Measurements from ENCODE around the gene NECTIN1. TPM values are rescaled to one million over a fixed set of nuclear protein-coding genes. Genes with fewer than 3 reads are reported as not detected.

The NECTIN1 gene
- total RNA-seq, 1 donor from 2014 or later, result 58.2 TPM

DNA sequence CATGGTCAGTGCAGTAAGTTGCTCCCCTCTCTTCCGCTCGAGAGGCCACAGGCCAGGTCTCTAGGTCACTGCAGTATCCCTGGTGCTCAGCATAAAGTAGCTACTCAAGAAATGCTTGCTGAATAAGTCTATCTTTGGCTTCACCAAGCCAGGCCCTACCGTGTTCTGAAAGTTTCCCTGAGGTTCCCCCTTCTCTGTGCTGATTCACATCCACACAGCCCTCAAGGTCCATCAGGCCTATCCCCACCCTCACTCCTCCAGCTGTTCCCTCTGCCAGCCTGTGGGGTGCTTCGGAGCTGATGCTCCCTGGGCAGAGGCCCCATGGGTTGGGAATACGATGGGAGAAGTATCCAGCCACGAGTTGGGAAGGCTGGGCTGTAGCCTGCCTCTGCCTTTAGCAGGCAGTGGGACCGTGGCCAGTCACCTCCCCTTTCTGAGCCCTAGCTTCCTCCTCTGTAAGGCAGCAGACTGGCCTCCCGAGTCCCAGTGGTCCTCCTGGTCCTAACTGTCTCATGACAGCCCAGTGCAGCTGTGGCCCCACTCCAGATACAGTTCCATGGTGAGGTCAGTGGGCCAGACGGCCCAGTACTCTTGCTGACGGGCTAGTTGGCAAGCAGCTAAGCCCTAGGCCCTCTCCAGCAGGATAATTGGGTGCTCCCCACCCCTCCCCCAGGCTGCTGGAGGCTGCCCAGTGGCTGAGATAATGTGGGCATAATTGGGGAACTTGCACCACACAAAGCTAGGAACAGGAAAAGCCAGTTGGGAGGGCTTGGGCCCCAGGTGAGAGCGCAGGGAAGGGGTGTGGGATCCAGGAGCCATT, 48.2 kb downstream of the NECTIN1 start:
- TF ChIP-seq POLR2AphosphoS5 (IDR thresholded peaks at IDR 0.05; ENCODE audit: insufficient read depth in 1 of 2, low read depth in 1 of 2), result peak in 1 of 2 donors; percentile 58
- no peak for TF ChIP-seq POLR2A (IDR thresholded peaks at IDR 0.05)
- H3K9me3 ChIP-seq, result no peaks in the 10 kb centered on the region
- no peak overlapping the region for H3K4me3 ChIP-seq
- H3K4me1 ChIP-seq, result peaks cover 53% of the 10 kb centered on the region
- DNase-seq (ENCODE audit: extremely low spot score in 2 of 2), result no peak
- H3K27me3 ChIP-seq, result no peaks in the 10 kb centered on the region
- peak overlapping the region; percentile 55 for H3K27ac ChIP-seq
- peaks cover 0 to 11% of the 10 kb centered on the region in 2 donors for H3K36me3 ChIP-seq
- intact Hi-C loops (cut with DNase I), result no loop called here

DNA sequence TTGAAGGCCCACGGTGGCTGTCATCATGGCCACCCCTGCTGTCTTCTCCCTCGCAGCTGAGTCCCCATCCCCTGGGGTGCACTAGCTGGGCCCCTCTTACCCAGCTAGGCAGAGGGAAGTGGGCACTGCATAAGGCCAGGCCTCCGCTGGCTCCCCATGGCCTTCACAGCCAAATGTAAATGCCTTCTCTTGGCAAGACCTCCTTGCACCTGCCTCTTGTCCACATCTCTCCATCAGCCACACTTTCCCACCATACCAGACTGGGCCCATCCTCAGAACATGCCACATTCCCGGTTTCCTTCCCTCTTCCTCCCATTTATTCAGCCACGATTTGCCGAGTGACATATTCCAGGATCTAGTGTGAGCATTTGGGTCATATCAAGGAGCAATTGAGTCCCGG, 49.7 kb downstream of the NECTIN1 start:
- Histone ChIP-seq H3K9me3 (no peaks in the 10 kb centered on the region), H3K4me1 (peaks cover 39% of the 10 kb centered on the region), H3K27ac (peak overlapping the region; percentile 2), H3K27me3 (no peaks in the 10 kb centered on the region), H3K36me3 (peaks cover 0 to 22% of the 10 kb centered on the region in 2 donors), H3K4me3 (no peak overlapping the region)
- TF ChIP-seq, protein P1, sequence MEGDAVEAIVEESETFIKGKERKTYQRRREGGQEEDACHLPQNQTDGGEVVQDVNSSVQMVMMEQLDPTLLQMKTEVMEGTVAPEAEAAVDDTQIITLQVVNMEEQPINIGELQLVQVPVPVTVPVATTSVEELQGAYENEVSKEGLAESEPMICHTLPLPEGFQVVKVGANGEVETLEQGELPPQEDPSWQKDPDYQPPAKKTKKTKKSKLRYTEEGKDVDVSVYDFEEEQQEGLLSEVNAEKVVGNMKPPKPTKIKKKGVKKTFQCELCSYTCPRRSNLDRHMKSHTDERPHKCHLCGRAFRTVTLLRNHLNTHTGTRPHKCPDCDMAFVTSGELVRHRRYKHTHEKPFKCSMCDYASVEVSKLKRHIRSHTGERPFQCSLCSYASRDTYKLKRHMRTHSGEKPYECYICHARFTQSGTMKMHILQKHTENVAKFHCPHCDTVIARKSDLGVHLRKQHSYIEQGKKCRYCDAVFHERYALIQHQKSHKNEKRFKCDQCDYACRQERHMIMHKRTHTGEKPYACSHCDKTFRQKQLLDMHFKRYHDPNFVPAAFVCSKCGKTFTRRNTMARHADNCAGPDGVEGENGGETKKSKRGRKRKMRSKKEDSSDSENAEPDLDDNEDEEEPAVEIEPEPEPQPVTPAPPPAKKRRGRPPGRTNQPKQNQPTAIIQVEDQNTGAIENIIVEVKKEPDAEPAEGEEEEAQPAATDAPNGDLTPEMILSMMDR (IDR thresholded peaks at IDR 0.05), result no peak
- TF ChIP-seq POLR2AphosphoS5 (IDR thresholded peaks at IDR 0.05; ENCODE audit: insufficient read depth in 1 of 2, low read depth in 1 of 2) (no peak), POLR2A (IDR thresholded peaks at IDR 0.05) (no peak)
- DNase-seq (ENCODE audit: extremely low spot score in 2 of 2), result no peak
- intact Hi-C loops (cut with DNase I), result no loop called here

DNA sequence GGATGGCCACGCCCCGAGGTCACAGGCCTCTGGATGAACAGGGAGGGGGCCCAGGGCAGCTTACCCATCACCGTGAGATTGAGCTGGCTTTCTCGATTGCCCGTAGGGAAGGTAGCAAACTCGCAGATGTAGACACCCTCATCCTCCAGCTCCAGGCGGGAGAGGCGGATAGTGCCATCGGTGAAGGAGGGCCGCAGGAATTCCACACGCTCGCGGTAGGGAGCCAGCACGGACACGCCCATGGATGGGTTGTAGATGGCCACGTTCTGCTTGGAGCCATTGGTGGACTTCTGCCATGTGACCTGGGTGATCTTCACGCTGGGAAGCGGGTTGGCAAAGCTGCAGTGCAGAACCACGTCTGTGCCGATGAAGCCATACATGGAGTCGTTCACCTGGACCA, 50.6 kb downstream of the NECTIN1 start:
- Histone ChIP-seq H3K27ac (no peak overlapping the region), H3K27me3 (no peaks in the 10 kb centered on the region), H3K4me1 (peaks cover 32% of the 10 kb centered on the region), H3K36me3 (peaks cover 0 to 24% of the 10 kb centered on the region in 2 donors), H3K9me3 (no peaks in the 10 kb centered on the region), H3K4me3 (no peak overlapping the region)
- TF ChIP-seq POLR2A (IDR thresholded peaks at IDR 0.05), result no peak
- TF ChIP-seq, protein P1 (IDR thresholded peaks at IDR 0.05), result no peak
- no peak for TF ChIP-seq POLR2AphosphoS5 (IDR thresholded peaks at IDR 0.05; ENCODE audit: insufficient read depth in 1 of 2, low read depth in 1 of 2)
- intact Hi-C loops (cut with DNase I), result no loop called here
- DNase-seq (ENCODE audit: extremely low spot score in 2 of 2), result no peak

DNA sequence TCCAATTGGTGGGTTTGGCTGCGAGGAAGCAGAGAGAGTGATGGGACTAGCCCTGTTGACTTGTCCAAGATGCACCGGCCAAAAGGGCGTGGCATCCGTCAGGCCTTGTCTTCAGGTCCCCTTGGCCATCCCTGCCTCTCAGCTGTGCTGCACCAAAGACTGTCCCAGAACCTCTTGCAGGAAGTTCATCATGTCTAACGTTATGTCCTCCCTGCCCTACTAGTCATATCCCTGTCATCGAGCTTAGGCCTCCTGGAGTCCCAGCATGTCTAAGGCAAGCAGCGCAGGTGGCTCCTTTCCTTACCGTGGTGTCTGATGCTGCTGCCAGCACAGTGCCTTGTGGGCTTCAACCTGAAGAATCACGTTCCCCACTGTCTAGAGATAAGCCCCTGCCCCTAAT, 51.2 kb downstream of the NECTIN1 start:
- Histone ChIP-seq H3K27ac (no peak overlapping the region), H3K9me3 (no peaks in the 10 kb centered on the region), H3K4me1 (peaks cover 30% of the 10 kb centered on the region), H3K4me3 (no peak overlapping the region), H3K27me3 (no peaks in the 10 kb centered on the region), H3K36me3 (peaks cover 0 to 24% of the 10 kb centered on the region in 2 donors)
- DNase-seq (ENCODE audit: extremely low spot score in 2 of 2), result no peak
- TF ChIP-seq POLR2AphosphoS5 (IDR thresholded peaks at IDR 0.05; ENCODE audit: insufficient read depth in 1 of 2, low read depth in 1 of 2), result no peak
- no peak for TF ChIP-seq POLR2A (IDR thresholded peaks at IDR 0.05)
- TF ChIP-seq, protein P1 (IDR thresholded peaks at IDR 0.05), result no peak
- intact Hi-C loops (cut with DNase I), result no loop called here

- Histone ChIP-seq H3K36me3 (peaks cover 0 to 24% of the 10 kb centered on the region in 2 donors), H3K4me3 (no peak overlapping the region), H3K9me3 (no peaks in the 10 kb centered on the region), H3K27ac (no peak overlapping the region), H3K4me1 (peaks cover 33% of the 10 kb centered on the region), H3K27me3 (no peaks in the 10 kb centered on the region)
- no peak for TF ChIP-seq POLR2AphosphoS5 (IDR thresholded peaks at IDR 0.05; ENCODE audit: insufficient read depth in 1 of 2, low read depth in 1 of 2)
- TF ChIP-seq, protein P1 (IDR thresholded peaks at IDR 0.05), result no peak
- TF ChIP-seq POLR2A (IDR thresholded peaks at IDR 0.05), result no peak
- intact Hi-C loops (cut with DNase I), result no loop called here
- DNase-seq (ENCODE audit: extremely low spot score in 2 of 2), result no peak
These were observed 52.5 kb downstream of the NECTIN1 start for GRCh38 chr11:119676461-119677020.
